Lung microvascular endothelial cell (primary cell): ENCODE results near the gene GMPPB. TPM values are rescaled to one million over a fixed set of nuclear protein-coding genes. Genes with fewer than 3 reads are reported as not detected.
A peak's percentile ranks its signal among the peaks of the same experiment; 100 is the strongest.
"Not testable (repeated sequence)": the region's sequence is repeated elsewhere in the genome, so short reads cannot be mapped to it uniquely, and the experiment has no call there.

Source experiments
- DNase-seq, 2 donors: peaks; one replicate each; pipeline versions ENCODE4 v3.0.0 to v3.0.0-alpha.2; 2010; ENCODE audit warnings: low read depth in 2 of 2
- total RNA-seq: library from RNA; depleted of rRNA; stranded (reverse); fragments of >200 nt; gene quantifications from 2 replicates; pipeline ENCODE4 v1.2.1, GENCODE V29; 2014

GMPPB gene
- total RNA-seq: 12.9 and 19.4 TPM in 2 replicates

DNA sequence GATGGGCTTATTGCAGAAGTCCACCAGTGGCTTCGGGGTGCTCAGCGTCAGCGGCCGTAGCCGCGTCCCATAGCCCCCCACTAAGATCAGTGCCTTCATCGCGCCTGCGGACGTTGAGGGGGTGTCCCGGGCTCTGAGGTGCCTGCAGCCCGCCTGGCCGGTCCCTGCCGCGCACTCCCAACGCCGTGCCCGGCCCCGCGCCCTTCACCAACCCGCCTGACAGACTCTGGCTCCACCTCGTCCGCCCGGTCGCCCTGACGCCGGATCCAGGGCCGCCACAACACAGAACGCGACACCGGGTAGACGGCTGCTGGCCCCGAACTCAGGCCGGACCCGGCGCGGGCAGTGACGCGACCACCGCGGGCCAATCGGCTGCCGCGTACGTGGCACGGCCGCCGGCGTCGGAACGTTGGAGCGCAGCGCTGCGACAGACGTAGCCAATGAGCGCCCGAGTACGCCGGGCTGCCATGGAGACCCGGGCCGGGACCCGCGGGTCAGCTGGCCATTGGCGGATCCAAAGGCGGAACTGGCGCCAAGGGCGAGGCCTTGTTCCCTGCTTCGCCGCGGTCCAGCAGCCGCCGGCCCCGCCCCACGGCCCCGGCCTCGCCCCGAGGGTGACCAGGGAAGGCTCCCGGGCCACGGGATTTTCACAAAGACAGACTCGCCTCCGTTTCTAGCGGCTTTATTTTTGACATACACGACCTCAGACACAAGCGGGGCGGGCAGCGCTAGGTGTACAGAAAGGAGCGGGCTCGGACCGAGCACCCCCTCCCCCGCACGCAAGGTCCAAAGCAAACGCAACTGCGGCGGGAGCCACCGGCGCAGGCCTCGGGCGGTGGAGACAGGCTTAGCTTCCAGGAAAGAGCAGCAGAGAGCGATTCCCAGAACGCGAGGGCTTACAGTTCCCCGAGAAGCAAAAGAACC is at the start of gene GMPPB:
GMPPB (minus strand) TSS at position 324 of the 924 bp plus-strand sequence; CDS start at position 99, 225 bp downstream.
- peak; percentile 98 to 99 for DNase-seq

DNA sequence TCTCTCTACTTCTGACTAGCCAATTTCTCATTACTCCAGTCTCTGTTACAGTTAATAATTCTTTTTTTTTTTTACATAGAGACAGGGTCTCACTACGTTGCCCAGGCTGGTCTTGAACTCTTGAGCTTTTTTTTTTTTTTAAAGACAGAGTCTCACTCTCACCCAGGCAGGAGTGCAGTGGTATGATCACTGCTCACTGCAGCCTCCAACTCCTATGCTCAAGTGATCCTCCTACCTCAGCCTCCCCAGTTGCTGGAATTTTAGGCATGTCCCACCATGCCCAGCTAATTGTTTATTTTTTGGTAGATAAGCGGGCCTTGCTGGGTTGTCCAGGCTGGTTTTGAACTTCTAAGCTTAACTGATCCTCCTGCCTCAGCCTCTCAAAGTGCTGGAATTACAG is 49.0 kb upstream of the GMPPB start:
- no peak for DNase-seq

DNA sequence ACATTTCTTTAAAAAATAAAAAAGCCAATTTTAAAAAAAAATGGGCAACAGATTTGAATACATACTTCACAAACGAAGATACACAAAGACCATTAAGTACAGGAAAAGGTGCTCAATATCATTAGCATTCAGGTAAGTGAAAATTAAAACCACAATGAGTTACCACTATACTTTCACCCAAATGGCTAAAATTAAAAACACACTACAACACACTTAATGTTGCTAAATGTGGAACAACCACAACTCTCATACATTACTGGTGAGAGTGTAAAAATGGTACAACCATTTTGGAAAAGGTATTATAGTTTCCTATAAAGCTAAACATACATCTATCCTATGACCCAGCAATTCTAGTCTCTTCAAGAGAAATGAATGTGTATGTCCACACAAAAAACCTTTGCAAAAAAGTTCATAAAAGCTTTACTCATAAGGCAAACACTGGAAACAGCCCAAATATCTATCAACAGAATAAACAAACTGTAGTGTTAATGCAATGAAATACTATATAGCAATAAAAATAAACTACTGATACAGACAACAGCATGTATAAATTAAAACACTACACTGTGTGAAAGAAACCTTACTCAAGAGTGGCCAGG is 47.7 kb upstream of the GMPPB start:
- no peak for DNase-seq

DNA sequence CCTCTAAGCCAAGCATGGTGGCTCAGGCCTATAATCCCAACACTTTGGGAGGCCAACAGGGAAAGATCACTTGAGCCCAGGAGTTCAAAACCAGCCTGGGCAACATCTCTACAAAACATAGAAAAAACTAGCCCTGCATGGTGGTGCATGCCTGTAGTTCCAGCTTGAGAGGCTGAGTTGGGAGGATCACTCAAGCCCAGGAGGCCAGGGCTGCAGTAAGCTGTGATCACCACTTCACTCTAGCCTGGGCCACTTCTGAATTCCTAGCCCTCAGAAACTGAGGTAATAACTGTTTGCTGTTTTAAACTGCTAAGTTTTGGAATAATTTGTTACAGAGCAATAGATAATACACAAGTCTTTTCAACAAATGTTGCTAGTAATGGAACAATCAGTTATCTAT is 46.2 kb upstream of the GMPPB start:
- DNase-seq: no peak

DNA sequence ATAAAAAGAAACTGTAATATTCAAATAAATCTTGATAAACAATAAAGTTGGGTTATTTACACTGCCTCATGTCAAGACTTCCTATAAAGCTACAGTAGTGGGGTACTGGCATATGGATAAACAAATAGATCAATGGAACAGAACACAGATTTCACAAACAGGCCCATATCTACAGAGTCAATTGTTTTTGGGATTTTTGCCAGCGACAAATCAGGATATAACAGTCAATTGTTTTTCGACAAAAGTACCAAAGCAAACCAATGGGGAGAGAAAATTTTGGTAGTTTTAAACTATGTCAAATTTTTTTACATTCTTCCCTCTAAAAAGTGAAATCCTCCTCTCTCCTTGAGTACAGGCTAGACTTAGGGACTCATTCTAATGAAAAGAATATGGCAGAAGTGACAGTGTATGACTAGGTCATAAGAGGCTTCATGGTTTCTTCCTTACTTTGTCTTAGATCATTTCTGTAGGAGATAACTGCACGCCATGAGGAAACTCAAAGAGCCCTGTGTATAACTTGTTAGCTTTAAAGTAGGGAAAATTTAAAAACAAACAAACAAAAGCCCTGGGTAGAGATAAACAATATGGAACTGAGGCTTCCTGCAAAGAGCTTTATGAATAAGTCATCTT is 45.6 kb upstream of the GMPPB start:
- peak in 1 of 2 donors; percentile 21 for DNase-seq

DNA sequence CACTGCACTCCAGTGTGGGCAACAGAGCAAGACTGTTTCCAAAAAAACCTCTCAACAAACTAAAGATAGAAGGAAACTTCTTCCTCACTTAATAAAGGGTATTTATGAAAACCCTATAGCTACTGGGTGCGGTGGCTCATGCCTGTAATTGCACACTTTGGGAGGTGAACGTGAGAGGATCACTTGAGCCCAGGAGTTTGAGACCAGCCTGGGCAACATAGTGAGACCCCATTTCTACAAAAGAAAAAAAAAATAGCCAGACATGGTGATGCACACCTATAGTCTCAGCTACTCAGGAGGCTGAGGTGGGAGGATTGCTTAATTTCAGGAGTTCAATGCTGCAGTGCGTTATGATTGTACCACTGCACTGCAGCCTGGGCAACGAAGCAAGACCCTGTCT is 40.2 kb upstream of the GMPPB start:
- no peak for DNase-seq

DNA sequence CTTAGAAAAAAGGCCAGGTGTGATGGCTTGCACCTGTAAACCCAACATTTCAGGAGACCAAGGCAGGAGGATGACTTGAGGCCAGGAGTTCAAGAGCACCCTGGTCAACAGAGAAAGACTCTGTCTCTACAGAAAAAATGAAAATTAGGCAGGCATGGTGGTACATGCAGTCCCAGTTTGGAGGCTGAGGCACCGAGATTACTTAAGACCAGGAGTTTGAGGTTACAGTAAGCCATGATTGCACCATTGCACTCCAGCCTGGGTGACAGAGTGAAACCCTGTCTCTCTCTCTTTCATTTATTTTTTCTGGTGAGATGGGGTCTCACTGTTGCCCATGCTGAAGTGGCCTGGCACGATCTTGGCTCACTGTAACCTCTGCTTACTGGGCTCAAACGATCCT is 37.9 kb upstream of the GMPPB start:
- DNase-seq: no peak

DNA sequence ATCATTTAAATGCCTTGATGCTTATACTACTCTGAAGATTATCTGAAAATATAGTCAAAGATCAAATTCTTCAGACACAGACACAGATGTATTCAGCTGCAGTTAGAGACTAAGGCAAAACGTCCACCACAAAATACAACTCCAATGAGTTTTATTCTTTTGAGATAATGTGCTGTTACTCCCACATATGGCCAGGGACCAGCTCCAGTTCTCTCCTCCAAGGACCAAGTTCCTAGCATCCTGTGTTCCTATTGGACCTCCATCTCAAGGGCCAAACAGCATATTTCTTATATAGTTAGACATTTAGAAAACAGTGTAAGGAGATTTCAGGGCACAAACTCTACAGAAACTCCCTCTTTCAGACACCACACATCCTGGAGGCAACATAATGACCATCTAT is 35.5 kb upstream of the GMPPB start:
- no peak for DNase-seq

DNA sequence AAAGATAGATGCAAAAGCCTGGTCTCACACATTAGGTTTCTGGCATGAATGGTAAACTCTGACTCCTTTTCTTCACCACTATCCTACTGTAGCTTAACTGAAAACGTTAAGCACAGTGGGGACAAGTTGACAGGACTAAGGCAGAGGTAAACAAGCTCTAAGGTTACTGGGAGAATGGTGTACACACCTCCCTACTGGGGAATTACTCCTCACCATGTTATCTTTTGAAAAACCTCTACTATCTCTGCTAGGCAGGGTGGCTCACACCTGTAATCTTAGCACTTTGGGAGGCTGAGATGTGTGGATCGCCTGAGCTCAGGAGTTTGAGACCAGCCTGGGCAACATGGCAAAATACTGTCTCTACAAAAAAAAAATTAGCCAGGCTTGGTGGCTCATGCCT is 33.4 kb upstream of the GMPPB start:
- DNase-seq: no peak

DNA sequence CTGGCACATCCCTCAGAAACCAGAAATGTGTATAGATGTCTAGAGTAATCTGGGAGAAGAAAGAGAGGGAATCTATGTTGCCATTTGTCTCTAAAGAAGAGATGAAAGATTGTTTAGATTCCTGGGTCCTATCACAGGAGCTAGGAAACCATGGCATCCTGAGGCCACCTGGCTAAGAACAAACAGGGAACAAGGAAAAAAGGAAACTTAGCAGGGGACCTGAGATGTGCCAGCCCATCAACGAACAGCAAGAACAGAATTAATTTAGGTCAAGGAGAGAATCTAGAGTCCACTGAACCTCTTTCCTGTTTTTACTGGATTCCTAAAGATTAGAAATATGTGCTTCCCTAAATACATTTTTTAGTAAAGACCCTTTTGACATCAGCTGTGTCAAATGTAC is 32.3 kb upstream of the GMPPB start:
- DNase-seq: no peak

DNA sequence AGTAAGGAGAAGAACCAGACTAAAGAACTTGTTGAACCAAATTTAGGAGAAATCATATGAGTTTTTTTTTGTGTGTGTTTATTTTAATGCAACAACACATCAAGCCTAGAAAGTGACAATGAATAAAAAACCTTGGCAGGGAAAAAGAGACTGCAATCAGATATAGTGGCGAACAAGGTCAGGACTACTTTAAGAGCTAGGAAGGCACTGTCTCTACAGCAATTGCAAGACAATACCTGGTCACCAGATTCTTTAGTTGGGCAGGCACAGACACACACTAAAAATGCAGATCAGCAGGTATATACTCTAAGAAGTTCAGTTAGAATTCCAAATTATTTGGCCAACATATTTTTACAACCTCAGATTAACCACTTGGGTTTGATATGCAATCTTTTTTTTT is 30.8 kb upstream of the GMPPB start:
- no peak for DNase-seq

DNA sequence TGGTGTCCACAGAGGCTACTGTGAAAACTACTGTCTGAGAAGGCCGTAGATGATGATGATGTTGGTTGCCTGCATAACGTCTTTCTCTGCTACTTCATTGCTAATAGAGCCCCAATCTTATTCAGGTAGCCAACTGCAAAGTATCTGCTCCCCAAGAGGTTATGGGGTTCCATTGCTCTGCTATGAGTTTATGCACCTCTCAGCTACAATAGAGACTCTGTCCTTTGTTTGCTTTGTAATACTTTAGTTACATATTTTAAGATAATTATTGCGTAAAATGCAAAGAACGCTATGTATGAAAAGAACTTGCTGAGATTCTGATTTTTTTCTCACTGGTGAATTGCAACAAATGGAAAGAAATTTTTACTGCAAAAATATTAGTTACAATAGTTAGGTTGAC is 27.8 kb upstream of the GMPPB start:
- DNase-seq: no peak

DNA sequence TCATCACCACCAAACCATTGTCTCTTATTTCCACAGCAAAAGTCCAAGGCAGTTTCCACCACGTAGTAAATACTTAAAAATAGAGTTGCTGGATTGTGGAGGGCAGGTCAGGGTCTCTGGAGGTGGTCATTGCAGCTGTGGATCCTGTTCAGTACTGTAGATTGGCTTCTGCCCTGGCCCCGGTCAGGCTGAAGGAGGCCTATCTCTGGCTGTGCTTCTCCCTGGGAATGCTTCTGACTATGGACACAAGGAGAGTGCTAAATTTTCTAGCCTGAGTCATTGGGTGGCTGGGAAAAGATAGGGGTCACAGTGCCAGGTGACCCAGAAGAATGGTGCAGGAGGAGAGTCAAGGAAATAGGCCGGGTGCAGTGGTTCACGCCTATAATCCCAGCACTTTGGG is 26.3 kb upstream of the GMPPB start:
- DNase-seq: no peak

DNA sequence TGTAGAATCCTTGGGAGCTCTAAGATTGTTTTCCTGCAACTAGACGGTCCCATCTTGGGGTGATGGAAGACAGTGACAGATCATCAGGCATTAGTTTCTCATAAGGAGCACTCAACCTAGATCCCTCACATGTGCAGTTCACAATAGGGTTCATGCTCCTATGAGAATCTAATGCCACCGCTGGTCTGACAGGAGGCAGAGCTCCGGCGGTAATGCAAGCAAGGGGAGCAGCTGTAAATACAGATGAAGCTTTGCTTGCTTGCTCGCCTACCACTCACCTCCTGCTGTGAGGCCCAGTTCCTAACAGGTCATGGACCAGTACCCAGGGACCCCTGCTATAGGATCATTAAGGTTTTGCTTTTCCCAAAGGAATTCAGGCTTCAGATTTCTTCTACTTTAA is 25.1 kb upstream of the GMPPB start:
- not testable (repeated sequence) for DNase-seq

DNA sequence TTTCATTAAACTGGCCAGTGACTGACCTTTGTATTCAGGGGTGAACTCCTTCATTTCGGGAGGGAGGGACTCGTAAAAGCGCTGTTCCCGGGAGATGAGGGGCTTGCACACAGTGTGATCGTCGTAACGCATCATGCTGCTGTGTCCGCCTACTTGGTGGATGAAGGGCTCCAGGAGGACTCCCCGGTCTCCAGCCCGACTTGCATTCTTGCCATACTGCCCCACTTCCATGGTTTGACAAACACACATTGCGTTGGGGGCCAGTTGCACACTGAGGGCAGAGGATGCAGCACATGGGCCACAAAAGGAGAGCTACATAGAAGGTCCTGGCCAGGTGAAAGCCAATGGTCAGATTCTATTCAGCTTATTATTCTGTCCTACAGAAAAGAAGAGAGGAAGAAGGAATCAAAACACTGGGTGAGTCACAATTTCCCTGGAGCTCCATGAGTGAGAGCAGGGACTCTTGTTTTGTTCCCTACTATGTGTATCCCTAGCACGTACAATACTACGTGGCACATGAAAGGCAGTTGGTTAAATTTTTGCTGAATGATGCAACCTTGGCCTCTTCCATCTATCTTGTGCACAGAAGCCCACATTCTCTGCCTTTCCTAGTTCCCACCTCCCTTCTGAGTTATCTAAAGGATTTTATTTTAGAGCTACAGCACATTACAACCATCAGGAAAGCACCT is 24.2 kb upstream of the GMPPB start:
- peak; percentile 88 to 93 for DNase-seq

DNA sequence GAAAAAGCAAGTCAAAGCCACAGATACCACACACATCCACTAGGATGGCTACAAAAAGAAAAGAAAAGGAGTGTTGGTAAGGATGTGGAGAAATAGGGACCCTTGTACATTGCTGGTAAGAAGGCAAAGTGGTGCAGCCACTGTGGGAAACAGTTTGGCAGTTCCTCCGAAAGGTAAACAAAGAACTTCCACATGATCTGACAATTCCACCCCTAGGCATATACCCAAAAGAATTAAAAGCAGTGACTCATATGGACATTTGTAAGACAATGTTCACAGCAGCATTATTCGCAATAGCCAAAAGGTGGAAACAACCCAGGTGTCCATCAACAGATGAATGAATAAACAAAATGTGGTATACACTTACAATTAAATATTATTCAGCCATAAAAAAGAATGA is 22.2 kb upstream of the GMPPB start:
- DNase-seq: peak; percentile 51 to 86

DNA sequence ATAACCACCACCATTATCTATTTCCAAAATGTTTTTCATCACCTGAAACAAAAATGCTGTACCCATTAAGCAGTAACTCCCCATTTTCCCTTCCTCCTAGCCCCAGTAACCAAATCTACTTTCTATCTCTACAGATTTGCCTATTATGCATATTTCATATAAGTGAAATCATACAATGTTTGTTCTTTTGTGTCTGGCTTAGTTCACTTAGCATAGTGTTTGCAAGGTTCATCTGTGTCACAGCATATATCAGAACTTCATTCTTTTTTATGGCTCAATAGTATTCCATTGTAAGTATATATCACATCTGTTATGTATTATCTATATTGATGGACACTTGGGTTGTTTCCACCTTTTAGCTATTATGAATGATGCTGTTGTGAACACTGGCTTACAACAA is 16.7 kb upstream of the GMPPB start:
- no peak for DNase-seq

DNA sequence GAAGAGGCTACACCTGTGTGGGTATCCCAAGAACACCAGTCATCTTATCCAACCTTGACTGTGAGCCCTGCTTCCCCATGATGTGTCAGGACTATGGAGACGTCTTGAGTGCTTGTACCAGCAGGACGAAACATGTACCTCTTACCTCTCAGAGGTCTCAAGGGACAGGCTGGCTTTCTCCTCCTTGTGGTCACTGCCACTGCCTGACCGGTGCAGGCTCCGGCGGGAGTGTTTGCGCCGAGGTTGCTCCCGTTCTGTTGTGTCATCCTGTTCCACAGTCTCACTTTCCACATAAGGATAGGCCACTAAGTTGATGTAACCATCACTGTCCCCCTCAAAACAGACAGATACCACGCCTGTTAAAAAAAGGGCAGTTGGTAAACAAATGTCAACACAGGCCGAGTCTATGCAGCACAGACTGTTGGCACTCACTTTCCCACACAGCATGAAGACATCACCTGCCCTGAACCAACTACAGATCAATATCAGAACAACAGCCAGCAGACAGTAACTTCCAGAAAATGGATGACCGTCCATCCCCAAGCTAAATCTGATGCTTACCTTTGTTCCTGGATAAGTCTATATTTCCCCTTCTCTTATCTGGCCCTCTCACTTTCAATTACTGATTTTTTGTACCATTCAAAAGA is 14.4 kb upstream of the GMPPB start:
- DNase-seq: no peak

DNA sequence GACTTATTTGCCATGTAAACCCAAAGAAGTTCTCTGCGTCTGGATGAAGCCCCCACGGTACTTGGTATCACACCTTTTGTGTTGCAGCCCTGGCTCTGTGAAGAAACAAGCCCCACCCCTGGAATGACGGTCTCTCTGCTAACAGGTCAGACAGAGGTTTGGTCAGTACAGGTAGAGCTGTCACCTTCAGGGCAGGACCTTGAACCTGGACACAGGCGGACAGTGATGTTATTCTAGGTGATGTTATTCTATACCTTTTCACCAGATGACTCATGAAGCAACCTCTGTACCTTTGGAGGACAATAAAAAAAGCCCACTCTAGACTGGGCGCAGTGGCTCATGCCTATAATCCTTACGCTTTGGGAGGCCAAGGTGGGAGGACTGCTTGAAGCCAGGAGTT is 11.0 kb upstream of the GMPPB start:
- no peak for DNase-seq

DNA sequence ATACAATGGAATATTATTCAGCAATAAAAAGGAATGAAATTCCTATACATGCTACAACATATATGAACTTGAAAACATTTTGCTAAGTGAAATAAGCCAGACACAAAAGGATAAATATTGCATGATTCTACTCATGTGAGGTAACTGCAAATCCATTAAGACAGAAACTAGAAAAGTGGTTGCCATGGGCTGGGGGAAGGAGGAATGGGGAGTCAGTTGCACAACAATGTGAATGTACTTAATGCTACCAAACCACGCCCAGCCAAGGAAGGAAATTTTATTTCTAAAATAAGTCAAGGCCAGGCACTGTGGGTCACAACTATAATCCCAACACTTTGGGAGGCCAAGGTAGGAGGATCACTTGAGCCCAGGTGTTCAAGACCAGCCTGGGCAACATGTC is 9.8 kb upstream of the GMPPB start:
- no peak for DNase-seq

DNA sequence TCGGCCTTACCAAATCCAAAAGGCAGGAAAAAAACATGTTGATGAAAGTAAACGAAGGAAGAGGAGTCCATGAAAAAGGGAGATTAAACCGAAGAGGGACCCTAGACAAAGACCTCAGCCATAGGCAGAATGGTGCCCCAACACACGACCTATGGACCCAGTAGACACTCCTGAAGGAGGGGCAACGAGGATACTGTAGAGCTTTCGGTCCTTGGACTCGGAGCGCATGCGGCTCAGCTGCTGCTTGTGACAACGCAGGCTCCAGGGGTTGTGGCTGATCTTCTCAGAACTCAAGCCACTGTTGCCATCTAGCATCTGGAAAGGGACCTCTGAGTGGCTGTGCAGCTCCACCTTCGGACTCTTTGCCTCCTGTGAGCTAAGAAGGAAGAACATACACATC is 8.8 kb upstream of the GMPPB start:
- DNase-seq: no peak
